Measurements from ENCODE around the gene UBAP2. TPM values are rescaled to one million over a fixed set of nuclear protein-coding genes. Genes with fewer than 3 reads are reported as not detected.

UBAP2 gene
- total RNA-seq, 3 donors from 2014 or later, result 21.8 to 32.1 (median 29.8) TPM

- Histone ChIP-seq H3K36me3 (no peaks in the 10 kb centered on the region), H3K27ac (no peak overlapping the region), H3K9me3 (no peaks in the 10 kb centered on the region), H3K27me3 (no peaks in the 10 kb centered on the region), H3K4me3 (no peak overlapping the region), H3K4me1 (no peaks in the 10 kb centered on the region)
- DNase-seq (ENCODE audit: low spot score in 2 of 2), result no peak
- intact Hi-C loops (cut with DNase I; ENCODE audit: low total_unique reads), result no loop called here
- no peak for TF ChIP-seq POLR2A (IDR thresholded peaks at IDR 0.05)
- TF ChIP-seq, protein P1, sequence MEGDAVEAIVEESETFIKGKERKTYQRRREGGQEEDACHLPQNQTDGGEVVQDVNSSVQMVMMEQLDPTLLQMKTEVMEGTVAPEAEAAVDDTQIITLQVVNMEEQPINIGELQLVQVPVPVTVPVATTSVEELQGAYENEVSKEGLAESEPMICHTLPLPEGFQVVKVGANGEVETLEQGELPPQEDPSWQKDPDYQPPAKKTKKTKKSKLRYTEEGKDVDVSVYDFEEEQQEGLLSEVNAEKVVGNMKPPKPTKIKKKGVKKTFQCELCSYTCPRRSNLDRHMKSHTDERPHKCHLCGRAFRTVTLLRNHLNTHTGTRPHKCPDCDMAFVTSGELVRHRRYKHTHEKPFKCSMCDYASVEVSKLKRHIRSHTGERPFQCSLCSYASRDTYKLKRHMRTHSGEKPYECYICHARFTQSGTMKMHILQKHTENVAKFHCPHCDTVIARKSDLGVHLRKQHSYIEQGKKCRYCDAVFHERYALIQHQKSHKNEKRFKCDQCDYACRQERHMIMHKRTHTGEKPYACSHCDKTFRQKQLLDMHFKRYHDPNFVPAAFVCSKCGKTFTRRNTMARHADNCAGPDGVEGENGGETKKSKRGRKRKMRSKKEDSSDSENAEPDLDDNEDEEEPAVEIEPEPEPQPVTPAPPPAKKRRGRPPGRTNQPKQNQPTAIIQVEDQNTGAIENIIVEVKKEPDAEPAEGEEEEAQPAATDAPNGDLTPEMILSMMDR (IDR thresholded peaks at IDR 0.05), result no peak
- no peak for TF ChIP-seq POLR2AphosphoS5 (IDR thresholded peaks at IDR 0.05)
Observed at GRCh38 chr9:33906769-33907168, 141.9 kb downstream of the UBAP2 start.

DNA sequence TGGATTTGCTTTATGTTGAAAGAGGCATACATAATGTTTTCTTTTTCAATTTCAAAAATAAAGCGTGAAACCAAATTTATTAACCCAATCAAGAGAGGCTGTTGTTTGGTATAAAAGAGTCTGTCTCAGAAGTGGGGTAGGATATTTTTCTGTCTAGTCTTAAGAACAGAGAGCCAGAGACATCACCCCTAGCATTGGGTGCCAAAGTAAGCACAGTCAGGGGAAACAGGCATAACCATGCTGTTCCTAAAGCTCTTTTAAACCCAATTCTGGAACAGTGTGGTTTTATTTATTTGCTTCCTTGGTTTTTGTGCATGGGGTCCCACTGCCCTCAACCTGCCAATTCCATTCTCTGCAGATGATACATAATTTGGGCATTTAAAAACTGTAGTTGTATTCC, 143.6 kb downstream of the UBAP2 start:
- Histone ChIP-seq H3K4me1 (no peaks in the 10 kb centered on the region), H3K27me3 (no peaks in the 10 kb centered on the region), H3K36me3 (no peaks in the 10 kb centered on the region), H3K9me3 (no peaks in the 10 kb centered on the region), H3K27ac (no peak overlapping the region), H3K4me3 (no peak overlapping the region)
- TF ChIP-seq, protein P1 (IDR thresholded peaks at IDR 0.05), result no peak
- no peak for TF ChIP-seq POLR2AphosphoS5 (IDR thresholded peaks at IDR 0.05)
- TF ChIP-seq POLR2A (IDR thresholded peaks at IDR 0.05), result no peak
- intact Hi-C loops (cut with DNase I; ENCODE audit: low total_unique reads), result no loop called here
- no peak for DNase-seq (ENCODE audit: low spot score in 2 of 2)

GRCh38 chr9:33903157-33903780, 145.4 kb downstream of the UBAP2 start:
- TF ChIP-seq, protein P1 (IDR thresholded peaks at IDR 0.05), result no peak
- TF ChIP-seq POLR2A (IDR thresholded peaks at IDR 0.05) (no peak), POLR2AphosphoS5 (IDR thresholded peaks at IDR 0.05) (no peak)
- no peak overlapping the region for H3K4me3 ChIP-seq
- no peaks in the 10 kb centered on the region for H3K4me1 ChIP-seq
- H3K27ac ChIP-seq, result no peak overlapping the region
- no peaks in the 10 kb centered on the region for H3K27me3 ChIP-seq
- intact Hi-C loops (cut with DNase I; ENCODE audit: low total_unique reads), result no loop called here
- no peaks in the 10 kb centered on the region for H3K9me3 ChIP-seq
- DNase-seq (ENCODE audit: low spot score in 2 of 2), result no peak
- no peaks in the 10 kb centered on the region for H3K36me3 ChIP-seq

- intact Hi-C loops (cut with DNase I; ENCODE audit: low total_unique reads), result no loop called here
- H3K4me3 ChIP-seq, result no peak overlapping the region
- H3K27ac ChIP-seq, result no peak overlapping the region
- no peaks in the 10 kb centered on the region for H3K4me1 ChIP-seq
- H3K36me3 ChIP-seq, result no peaks in the 10 kb centered on the region
- TF ChIP-seq, protein P1 (IDR thresholded peaks at IDR 0.05), result no peak
- no peak for TF ChIP-seq POLR2A (IDR thresholded peaks at IDR 0.05)
- TF ChIP-seq POLR2AphosphoS5 (IDR thresholded peaks at IDR 0.05), result no peak
- no peaks in the 10 kb centered on the region for H3K9me3 ChIP-seq
- H3K27me3 ChIP-seq, result no peaks in the 10 kb centered on the region
- DNase-seq (ENCODE audit: low spot score in 2 of 2), result no peak
Observed at GRCh38 chr9:33894316-33894715, 154.4 kb downstream of the UBAP2 start.

GRCh38 chr9:33893861-33894260, 154.8 kb downstream of the UBAP2 start:
- no peak for TF ChIP-seq POLR2AphosphoS5 (IDR thresholded peaks at IDR 0.05)
- TF ChIP-seq, protein P1 (IDR thresholded peaks at IDR 0.05), result no peak
- no peak for TF ChIP-seq POLR2A (IDR thresholded peaks at IDR 0.05)
- intact Hi-C loops (cut with DNase I; ENCODE audit: low total_unique reads), result no loop called here
- Histone ChIP-seq H3K9me3 (no peaks in the 10 kb centered on the region), H3K4me3 (no peak overlapping the region), H3K27me3 (no peaks in the 10 kb centered on the region), H3K4me1 (no peaks in the 10 kb centered on the region), H3K36me3 (no peaks in the 10 kb centered on the region), H3K27ac (no peak overlapping the region)
- DNase-seq (ENCODE audit: low spot score in 2 of 2), result no peak

All from breast epithelium (tissue), 4 donors.